HCT116 (cell line): ENCODE measurements around the gene ANKRD13C. TPM values are rescaled to one million over a fixed set of nuclear protein-coding genes. Genes with fewer than 3 reads are reported as not detected.

Experiments
- ATAC-seq: fragments of 200-7000 bp; cut with Tn5 transposase; 2 replicates; pipeline ENCODE4 v1.9.1; 2020; ENCODE audit warnings: mild to moderate bottlenecking, moderate library complexity
- BruUV-seq: library from RNA; stranded (reverse); fragments of 400-500 nt; replicated peaks from 2 replicates; lab custom pipeline; 2021; lab: Mats Ljungman, UMichigan
- CTCF ChIA-PET: fragments of 300-600 bp; sonication (Branson Sonifier 250); formaldehyde crosslinking; loops from one replicate; lab custom pipeline; 2021; ENCODE audit warnings: antibody characterized with exemption; lab: Charles Lee
- POLR2A ChIA-PET: fragments of 300-600, 350-600 bp; sonication (Branson Sonifier 250); formaldehyde crosslinking; loops from one replicate; lab custom pipeline; 2021; ENCODE audit warnings: antibody characterized with exemption; lab: Charles Lee
- RAD21 ChIA-PET, 2 experiments: fragments of 300-600 bp; sonication (Branson Sonifier 250); formaldehyde crosslinking; loops; one replicate each; lab custom pipeline; 2023; ENCODE audit warnings: low total read pairs in 2 of 2; ENCODE audit not compliant: uncharacterized antibody in 2 of 2, unreplicated experiment in 2 of 2, low non-redundant PET in 1 of 2; lab: Charles Lee
- DNase-seq: peaks from one replicate; pipeline ENCODE4 v3.0.0-alpha.2; 2010; ENCODE audit warnings: low read depth, low spot score
- H2AFZ ChIP-seq: fragments of 200-600 bp; shearing (Covaris generic), sonication (generic); 2 replicates; pipeline ENCODE4 v1.6.1; 2017; ENCODE audit warnings: low read depth, mixed run types, mixed read lengths, antibody characterized with exemption, low read length; ENCODE audit not compliant: poor library complexity, severe bottlenecking
- H3K27ac ChIP-seq: 2 replicates; pipeline ENCODE4 v1.5.1; 2012; ENCODE audit warnings: low read depth, low read length
- H3K27me3 ChIP-seq: fragments of 200-600 bp; sonication (generic); 2 replicates; pipeline ENCODE4 v1.6.1; 2016; ENCODE audit warnings: mixed run types, low read length, mixed read lengths; ENCODE audit not compliant: insufficient read depth
- H3K36me3 ChIP-seq, 2 experiments: fragments of 200-500 bp in 1 of 2; fragments of 200-600 bp in 1 of 2; sonication (Bioruptor generic) in 1 of 2; sonication (generic) in 1 of 2; 2 replicates each; pipeline versions ENCODE4 v1.5.1 to v1.6.1; 2014 to 2016; ENCODE audit warnings: low read length in 2 of 2, inconsistent platforms in 1 of 2, mixed read lengths in 1 of 2, mixed run types in 1 of 2; ENCODE audit not compliant: insufficient read depth in 2 of 2, control insufficient read depth in 1 of 2
- H3K4me1 ChIP-seq, 2 experiments: fragments of 200-600 bp in 1 of 2; sonication (generic) in 1 of 2; 2 replicates each; pipeline versions ENCODE4 v1.5.1 to v1.6.1; 2012 to 2017; ENCODE audit warnings: low read length in 2 of 2, inconsistent platforms in 1 of 2, mild to moderate bottlenecking in 1 of 2, mixed read lengths in 1 of 2, mixed run types in 1 of 2, moderate library complexity in 1 of 2; ENCODE audit not compliant: insufficient read depth in 2 of 2, control insufficient read depth in 1 of 2
- H3K4me2 ChIP-seq: fragments of 200-600 bp; sonication (generic); 2 replicates; pipeline ENCODE4 v1.6.1; 2017; ENCODE audit warnings: mixed run types, low read length, mixed read lengths
- H3K4me3 ChIP-seq, 2 experiments: fragments of 200-600 bp in 1 of 2; sonication (generic) in 1 of 2; replicated peaks in 1 of 2; 2 replicates each; pipeline ENCODE4 v1.5.1; 2011 to 2016; ENCODE audit warnings: low read length in 2 of 2, control low read depth in 1 of 2, low read depth in 1 of 2, mild to moderate bottlenecking in 1 of 2, mixed read lengths in 1 of 2, mixed run types in 1 of 2
- H3K79me2 ChIP-seq: fragments of 200-600 bp; sonication (generic); 2 replicates; pipeline ENCODE4 v1.6.1; 2017; ENCODE audit warnings: mild to moderate bottlenecking, mixed run types, low read length, moderate library complexity, mixed read lengths; ENCODE audit not compliant: insufficient read depth
- H3K9ac ChIP-seq: fragments of 200-600 bp; sonication (generic); 2 replicates; pipeline ENCODE4 v1.6.1; 2016; ENCODE audit warnings: low read length, mixed read lengths
- H3K9me2 ChIP-seq: fragments of 200-600 bp; sonication (generic), shearing (Covaris generic); 2 replicates; pipeline ENCODE4 v1.6.1; 2017; ENCODE audit warnings: mixed run types, mild to moderate bottlenecking, moderate library complexity; ENCODE audit not compliant: insufficient read depth
- H3K9me3 ChIP-seq, 2 experiments: fragments of 200-500 bp in 1 of 2; fragments of 200-600 bp in 1 of 2; sonication (Bioruptor generic) in 1 of 2; sonication (generic) in 1 of 2; 2 replicates each; pipeline ENCODE4 v1.6.1; 2014 to 2017; ENCODE audit warnings: low read length in 2 of 2, mixed read lengths in 2 of 2, inconsistent platforms in 1 of 2, low read depth in 1 of 2, mild to moderate bottlenecking in 1 of 2, mixed run types in 1 of 2, moderate library complexity in 1 of 2; ENCODE audit not compliant: control insufficient read depth in 1 of 2, insufficient read depth in 1 of 2
- H4K20me1 ChIP-seq: fragments of 200-600 bp; sonication (generic), shearing (Covaris generic); 2 replicates; pipeline ENCODE4 v1.6.1; 2017; ENCODE audit warnings: mixed run types, mild to moderate bottlenecking, moderate library complexity; ENCODE audit not compliant: insufficient read depth
- ATF3 ChIP-seq: IDR thresholded peaks from 2 replicates; pipeline ENCODE4 v1.6.1; 2012
- CBX3 ChIP-seq: IDR thresholded peaks from 2 replicates; pipeline ENCODE4 v1.6.1; 2012; ENCODE audit warnings: low read depth
- CEBPB ChIP-seq: IDR thresholded peaks from 2 replicates; pipeline ENCODE4 v1.6.1; 2012; ENCODE audit warnings: low read depth
- EGR1 ChIP-seq: IDR thresholded peaks from 2 replicates; pipeline ENCODE4 v1.6.1; 2012; ENCODE audit warnings: low read depth
- ELF1 ChIP-seq: IDR thresholded peaks from 2 replicates; pipeline ENCODE4 v1.6.1; 2012; ENCODE audit warnings: low read depth, borderline replicate concordance
- EZH2 ChIP-seq: fragments of 200-600 bp; sonication (generic); IDR thresholded peaks from 2 replicates; pipeline ENCODE4 v1.6.1; 2017; ENCODE audit warnings: antibody characterized with exemption, mixed run types
- FOSL1 ChIP-seq: IDR thresholded peaks from 2 replicates; pipeline ENCODE4 v1.6.1; 2012; ENCODE audit warnings: low read depth
- JUND ChIP-seq: IDR thresholded peaks from 2 replicates; pipeline ENCODE4 v1.6.1; 2012
- POLR2A ChIP-seq: IDR thresholded peaks from 2 replicates; pipeline ENCODE4 v1.7.0; 2011; ENCODE audit warnings: borderline replicate concordance; ENCODE audit not compliant: insufficient read depth, insufficient read length; ENCODE audit errors: extremely low read depth
- POLR2AphosphoS5 ChIP-seq: IDR thresholded peaks from 2 replicates; pipeline ENCODE4 v1.6.1; 2011; ENCODE audit warnings: mild to moderate bottlenecking, low read depth, low read length, moderate library complexity
- RAD21 ChIP-seq: IDR thresholded peaks from 2 replicates; pipeline ENCODE4 v1.6.1; 2012; ENCODE audit warnings: low read depth, mild to moderate bottlenecking
- REST ChIP-seq: IDR thresholded peaks from 2 replicates; pipeline ENCODE4 v1.6.1; 2012; ENCODE audit warnings: low read depth
- SIN3A ChIP-seq: IDR thresholded peaks from 2 replicates; pipeline ENCODE4 v1.6.1; 2012; ENCODE audit warnings: low read depth
- SP1 ChIP-seq: IDR thresholded peaks from 2 replicates; pipeline ENCODE4 v1.6.1; 2012; ENCODE audit warnings: low read depth
- SRF ChIP-seq: IDR thresholded peaks from 2 replicates; pipeline ENCODE4 v1.6.1; 2012; ENCODE audit warnings: low read depth
- YY1 ChIP-seq: IDR thresholded peaks from 2 replicates; pipeline ENCODE4 v1.6.1; 2011; ENCODE audit warnings: low read length, low read depth, moderate library complexity, mild to moderate bottlenecking; ENCODE audit not compliant: insufficient replicate concordance; ENCODE audit errors: extremely low read depth
- ZFX ChIP-seq: fragments of 450-650 bp; IDR thresholded peaks from 2 replicates; pipeline ENCODE4 v1.6.1; 2017
- ZNF274 ChIP-seq: fragments of 200-500 bp; sonication (Bioruptor generic); IDR thresholded peaks from 2 replicates; pipeline ENCODE4 v1.6.1; 2014; ENCODE audit warnings: mild to moderate bottlenecking, low read depth, low read length, inconsistent platforms
- intact Hi-C: fragments of 100-400 bp; cut with micrococcal nuclease; formaldehyde crosslinking; loops from 2 replicates; pipeline ENCODE4 v1.10.0; 2022
- total RNA-seq: library from RNA; stranded (reverse); gene quantifications from one replicate; pipeline ENCODE4 v1.2.1, GENCODE V29; 2021; ENCODE audit not compliant: unreplicated experiment
- TF ChIP-seq, protein P1 (sequence below): IDR thresholded peaks from 2 replicates; pipeline ENCODE4 v1.6.1; 2012
- TF ChIP-seq, protein P2 (sequence below): IDR thresholded peaks from 2 replicates; pipeline ENCODE4 v1.6.1; 2011; ENCODE audit warnings: mild to moderate bottlenecking, low read length, moderate library complexity; ENCODE audit not compliant: insufficient replicate concordance; ENCODE audit errors: extremely low read depth

Gene ANKRD13C
- total RNA-seq, 1 experiment from 2014 or later, result 21.1 TPM

GRCh38 chr1:70222716-70223235 lies 131.7 kb downstream of the ANKRD13C start:
- Histone ChIP-seq H3K9ac (peak overlapping the region; percentile 89), H3K79me2 (peaks cover 97% of the 10 kb centered on the region), H3K4me2 (peak overlapping the region; percentile 75), H4K20me1 (peaks cover 27% of the 10 kb centered on the region; the same call in 1 of the 2 replicates), H3K27me3 (no peaks in the 10 kb centered on the region), H3K4me1 (peaks cover 4 to 16% of the 10 kb centered on the region in 2 experiments; a peak in 3 of 4 replicates), H3K9me2 (no peaks in the 10 kb centered on the region), H3K4me3 (peak overlapping the region; percentile 74 to 78; a peak in 3 of 4 replicates), H3K9me3 (no peaks in the 10 kb centered on the region), H3K27ac (no peak overlapping the region), H2AFZ (no peak overlapping the region), H3K36me3 (peaks cover 20 to 24% of the 10 kb centered on the region in 2 experiments; a peak in 3 of 4 replicates)
- ChIA-PET POLR2A (interaction anchor here (0.6 to 0.7 kb wide), 2 partner anchors 8 to 21 kb away, joined by 3 read pairs; no protein-coding TSS in a partner anchor), RAD21 (no interaction called here), CTCF (no interaction called here)
- ATAC-seq (no peak), DNase-seq (no peak)
- intact Hi-C loops, result loop anchor here (10.0 kb wide), 1 partner anchor 192 kb away; the partner anchor contains the start of gene CTH
- TF ChIP-seq POLR2AphosphoS5 (no peak), ELF1 (no peak), ZNF274 (no peak), EZH2 (no peak), EGR1 (no peak), YY1 (no peak), JUND (no peak), SP1 (no peak), POLR2A (no peak), SIN3A (no peak), CBX3 (no peak), FOSL1 (no peak), ZFX (no peak), REST (no peak), CEBPB (no peak), ATF3 (no peak), SRF (no peak), RAD21 (no peak)
- TF ChIP-seq, protein P1, sequence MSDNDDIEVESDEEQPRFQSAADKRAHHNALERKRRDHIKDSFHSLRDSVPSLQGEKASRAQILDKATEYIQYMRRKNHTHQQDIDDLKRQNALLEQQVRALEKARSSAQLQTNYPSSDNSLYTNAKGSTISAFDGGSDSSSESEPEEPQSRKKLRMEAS, result no peak
- TF ChIP-seq, protein P2, sequence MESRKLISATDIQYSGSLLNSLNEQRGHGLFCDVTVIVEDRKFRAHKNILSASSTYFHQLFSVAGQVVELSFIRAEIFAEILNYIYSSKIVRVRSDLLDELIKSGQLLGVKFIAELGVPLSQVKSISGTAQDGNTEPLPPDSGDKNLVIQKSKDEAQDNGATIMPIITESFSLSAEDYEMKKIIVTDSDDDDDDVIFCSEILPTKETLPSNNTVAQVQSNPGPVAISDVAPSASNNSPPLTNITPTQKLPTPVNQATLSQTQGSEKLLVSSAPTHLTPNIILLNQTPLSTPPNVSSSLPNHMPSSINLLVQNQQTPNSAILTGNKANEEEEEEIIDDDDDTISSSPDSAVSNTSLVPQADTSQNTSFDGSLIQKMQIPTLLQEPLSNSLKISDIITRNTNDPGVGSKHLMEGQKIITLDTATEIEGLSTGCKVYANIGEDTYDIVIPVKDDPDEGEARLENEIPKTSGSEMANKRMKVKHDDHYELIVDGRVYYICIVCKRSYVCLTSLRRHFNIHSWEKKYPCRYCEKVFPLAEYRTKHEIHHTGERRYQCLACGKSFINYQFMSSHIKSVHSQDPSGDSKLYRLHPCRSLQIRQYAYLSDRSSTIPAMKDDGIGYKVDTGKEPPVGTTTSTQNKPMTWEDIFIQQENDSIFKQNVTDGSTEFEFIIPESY, result no peak
- BruUV-seq, result no TSS peak
